Activated naive CD4-positive, alpha-beta T cell treated with anti-CD3 and anti-CD28 coated beads for 36 hours (primary cell): ENCODE results near the gene DUOX2. TPM values are rescaled to one million over a fixed set of nuclear protein-coding genes. Genes with fewer than 3 reads are reported as not detected.
A peak's percentile ranks its signal among the peaks of the same experiment; 100 is the strongest.

Experiments used
- CTCF ChIA-PET: fragments of 350-600 bp; sonication (Branson Sonifier 250); formaldehyde crosslinking; loops from one replicate; lab custom pipeline; 2021; ENCODE audit warnings: antibody characterized with exemption; lab: Charles Lee
- DNase-seq: peaks from one replicate; pipeline ENCODE4 v3.0.0-alpha.2; 2020
- H3K27ac Mint-ChIP-seq: one replicate; pipeline ENCODE4 v1.8.0; 2021; ENCODE audit warnings: mild to moderate bottlenecking, mixed read lengths
- H3K27me3 Mint-ChIP-seq: one replicate; pipeline ENCODE4 v1.8.0; 2021; ENCODE audit warnings: low read depth, mixed read lengths
- H3K36me3 Mint-ChIP-seq: one replicate; pipeline ENCODE4 v1.8.0; 2021; ENCODE audit warnings: low read depth, mixed read lengths
- H3K4me1 Mint-ChIP-seq: one replicate; pipeline ENCODE4 v1.8.0; 2021; ENCODE audit warnings: low read depth, mixed read lengths
- H3K4me3 Mint-ChIP-seq: one replicate; pipeline ENCODE4 v1.8.0; 2021; ENCODE audit warnings: mild to moderate bottlenecking, moderate library complexity, mixed read lengths
- H3K9me3 Mint-ChIP-seq: one replicate; pipeline ENCODE4 v1.8.0; 2021; ENCODE audit warnings: mixed read lengths
- intact Hi-C: fragments of 100-400 bp; cut with micrococcal nuclease; formaldehyde crosslinking; loops from one replicate; pipeline ENCODE4 v1.15.1; 2023
- total RNA-seq, 2 experiments: library from RNA; stranded (reverse); gene quantifications; one replicate each; pipeline ENCODE4 v1.2.3, GENCODE V29; 2021

Gene DUOX2
- total RNA-seq, 2 experiments from 2014 or later = not detected

GRCh38 chr15:45116006-45116481 is 2.1 kb upstream of the DUOX2 start:
- no peak for DNase-seq
- peaks cover 45% of the 10 kb centered on the region for H3K4me1 Mint-ChIP-seq
- H3K27ac Mint-ChIP-seq = no peak overlapping the region
- H3K4me3 Mint-ChIP-seq = no peak overlapping the region
- no peaks in the 10 kb centered on the region for H3K9me3 Mint-ChIP-seq
- no peaks in the 10 kb centered on the region for H3K36me3 Mint-ChIP-seq
- H3K27me3 Mint-ChIP-seq = peaks cover 70% of the 10 kb centered on the region
- intact Hi-C loops = loop anchor here (2.0 to 5.0 kb wide), 2 partner anchors 94 to 147 kb away; partner anchors contain the start of gene SORD
- CTCF ChIA-PET = interaction anchor here (1.1 to 2.1 kb wide), 2 partner anchors 15 to 19 kb away, joined by 5 to 6 read pairs; no protein-coding TSS in a partner anchor

- Mint-ChIP-seq H3K9me3 (no peaks in the 10 kb centered on the region), H3K4me1 (peaks cover 48% of the 10 kb centered on the region), H3K27ac (no peak overlapping the region), H3K27me3 (peaks cover 70% of the 10 kb centered on the region), H3K36me3 (no peaks in the 10 kb centered on the region), H3K4me3 (no peak overlapping the region)
- intact Hi-C loops = loop anchor here (5.0 kb wide), 1 partner anchor 93 kb away; the partner anchor contains the start of gene SORD
- no peak for DNase-seq
- CTCF ChIA-PET = interaction anchor here (1.1 to 2.1 kb wide), 2 partner anchors 16 to 18 kb away, joined by 5 to 6 read pairs; no protein-coding TSS in a partner anchor
Measured at GRCh38 chr15:45115312-45115820, 1.4 kb upstream of the DUOX2 start.

GRCh38 chr15:45114751-45115085 is 746 bp upstream of the DUOX2 start:
- no peak overlapping the region for H3K27ac Mint-ChIP-seq
- no peak for DNase-seq
- intact Hi-C loops = loop anchor here (5.0 kb wide), 1 partner anchor 92 kb away; the partner anchor contains the start of gene SORD

GRCh38 chr15:45113380-45113990 is 487 bp downstream of the DUOX2 start:
- CTCF ChIA-PET = interaction anchor here (0.8 to 1.6 kb wide), 3 partner anchors 13 to 261 kb away, joined by 3 to 5 read pairs (median 3); no protein-coding TSS in a partner anchor
- Mint-ChIP-seq H3K4me3 (no peak overlapping the region), H3K9me3 (no peaks in the 10 kb centered on the region), H3K4me1 (peaks cover 48% of the 10 kb centered on the region), H3K27ac (no peak overlapping the region), H3K36me3 (no peaks in the 10 kb centered on the region), H3K27me3 (peaks cover 79% of the 10 kb centered on the region)
- intact Hi-C loops = no loop called here
- no peak for DNase-seq

More at GRCh38 chr15:45114751-45115085, 746 bp upstream of the DUOX2 start:
- peaks cover 77% of the 10 kb centered on the region for H3K27me3 Mint-ChIP-seq
- H3K9me3 Mint-ChIP-seq = no peaks in the 10 kb centered on the region
- H3K4me3 Mint-ChIP-seq = no peak overlapping the region
- H3K36me3 Mint-ChIP-seq = no peaks in the 10 kb centered on the region
- CTCF ChIA-PET = interaction anchor here (2.1 kb wide), 1 partner anchor 17 kb away, joined by 6 read pairs; no protein-coding TSS in a partner anchor
- peaks cover 48% of the 10 kb centered on the region for H3K4me1 Mint-ChIP-seq

DNA sequence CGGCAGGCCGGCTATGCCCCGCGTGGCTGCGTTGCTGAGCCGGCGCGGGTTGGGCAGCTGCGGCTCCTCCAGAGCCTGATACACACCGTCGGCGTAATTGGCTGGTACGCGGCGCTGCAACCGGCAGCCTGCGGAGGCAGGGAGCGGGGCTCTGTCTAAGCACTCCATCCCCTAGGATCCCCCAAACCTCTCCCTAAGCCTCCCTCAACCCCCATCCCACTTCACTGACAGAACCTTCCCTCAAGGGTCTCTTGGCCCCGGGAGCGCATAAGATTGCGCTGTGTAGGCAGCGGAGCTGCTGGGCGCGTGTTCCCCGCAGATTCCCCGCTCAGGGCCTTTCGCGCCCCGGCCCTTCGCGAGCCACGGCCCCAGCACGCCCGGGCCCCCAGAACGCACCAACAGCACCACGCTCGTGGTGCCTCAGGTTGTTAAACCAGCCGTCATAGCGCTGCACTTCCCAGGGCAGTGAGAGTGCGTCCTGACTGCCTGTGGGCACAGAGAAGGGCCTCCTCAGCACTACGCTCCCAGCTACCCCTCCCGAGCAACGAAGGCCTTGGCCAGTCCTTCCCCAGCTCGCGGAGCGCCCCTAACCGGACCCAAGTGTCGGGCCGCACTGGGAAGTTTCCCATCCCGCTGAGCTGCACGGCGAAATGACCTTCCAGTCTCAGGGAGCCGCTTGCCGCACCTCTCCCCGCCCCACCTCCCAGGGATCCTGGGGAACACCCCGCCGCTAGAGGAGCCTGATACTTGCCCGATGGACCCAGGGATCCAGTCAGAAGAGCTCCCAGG is 1.2 kb downstream of the DUOX2 start:
- intact Hi-C loops = no loop called here
- DNase-seq = no peak
- H3K9me3 Mint-ChIP-seq = no peaks in the 10 kb centered on the region
- CTCF ChIA-PET = interaction anchor here (0.8 to 1.6 kb wide), 3 partner anchors 14 to 261 kb away, joined by 3 to 5 read pairs (median 3); no protein-coding TSS in a partner anchor
- no peak overlapping the region for H3K27ac Mint-ChIP-seq
- no peaks in the 10 kb centered on the region for H3K36me3 Mint-ChIP-seq
- peaks cover 74% of the 10 kb centered on the region for H3K27me3 Mint-ChIP-seq
- peaks cover 46% of the 10 kb centered on the region for H3K4me1 Mint-ChIP-seq
- peak overlapping the region; percentile 38 for H3K4me3 Mint-ChIP-seq

DNA sequence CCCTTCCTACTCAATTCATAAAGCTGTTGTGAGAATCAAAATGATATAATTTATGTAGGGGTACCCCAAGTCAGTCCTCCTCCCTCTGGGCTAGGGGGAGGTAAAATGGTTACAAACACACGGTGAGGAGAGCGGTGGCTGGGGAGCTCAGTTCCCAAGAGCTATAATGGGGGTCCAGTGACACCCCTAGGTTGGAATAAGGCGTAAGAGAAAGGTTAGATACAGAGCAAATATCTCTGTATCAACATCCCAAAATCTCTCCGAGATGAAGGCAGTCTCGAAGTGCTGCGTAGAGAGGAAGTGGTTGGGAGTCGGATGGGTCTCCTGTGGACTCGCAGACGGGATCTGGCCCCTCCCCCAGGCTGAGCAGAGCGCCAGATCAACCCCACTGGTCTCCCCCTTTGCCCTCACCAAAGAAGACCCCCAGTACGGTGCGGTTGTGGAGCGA is 1.8 kb downstream of the DUOX2 start:
- intact Hi-C loops = no loop called here
- H3K4me3 Mint-ChIP-seq = peak overlapping the region; percentile 38
- H3K36me3 Mint-ChIP-seq = no peaks in the 10 kb centered on the region
- H3K27me3 Mint-ChIP-seq = peaks cover 70% of the 10 kb centered on the region
- no peak for DNase-seq
- no peak overlapping the region for H3K27ac Mint-ChIP-seq
- CTCF ChIA-PET = interaction anchor here (0.8 kb wide), 1 partner anchor 92 kb away, joined by 3 read pairs; no protein-coding TSS in a partner anchor
- H3K9me3 Mint-ChIP-seq = no peaks in the 10 kb centered on the region
- H3K4me1 Mint-ChIP-seq = peaks cover 40% of the 10 kb centered on the region

DNA sequence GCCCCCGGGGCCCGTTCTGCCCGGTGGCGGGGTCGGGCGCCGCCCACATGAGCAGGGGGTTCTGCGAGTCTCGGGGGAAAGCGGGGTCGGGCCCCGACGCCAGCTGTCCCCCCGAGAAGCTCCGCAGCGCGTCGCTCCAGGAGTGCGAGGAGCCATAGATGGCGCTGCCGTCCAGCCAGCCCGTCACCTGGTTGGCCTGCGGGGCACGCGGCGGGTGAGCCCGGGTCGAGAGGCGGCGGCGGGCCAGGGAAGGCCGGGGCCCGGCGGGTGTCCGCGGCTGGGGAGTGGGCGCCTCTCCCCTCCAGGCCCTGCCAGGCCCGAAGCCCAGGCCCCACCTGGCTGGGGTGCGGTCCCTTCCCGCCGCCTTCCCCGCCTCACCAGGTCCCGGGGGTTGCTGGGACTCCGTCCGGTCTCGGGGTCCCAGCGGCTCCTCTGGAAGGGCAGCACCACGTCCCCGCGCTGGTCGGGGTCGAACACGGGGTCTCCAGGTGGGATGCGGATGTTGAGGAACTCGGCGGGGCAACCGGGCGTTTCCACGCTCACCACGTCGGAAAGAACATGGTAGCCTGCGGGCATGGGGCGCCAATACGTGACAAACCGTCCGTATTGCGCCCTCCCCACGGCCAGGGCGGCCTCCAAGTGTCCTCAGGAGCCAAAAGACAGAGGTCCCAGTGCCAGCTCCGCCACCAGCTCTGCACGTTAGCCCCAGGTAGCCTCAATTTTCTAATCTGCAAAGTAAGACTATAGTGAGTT is 2.4 kb downstream of the DUOX2 start:
- Mint-ChIP-seq H3K27me3 (peaks cover 68% of the 10 kb centered on the region), H3K27ac (no peak overlapping the region), H3K36me3 (no peaks in the 10 kb centered on the region), H3K4me1 (peaks cover 36% of the 10 kb centered on the region), H3K4me3 (no peak overlapping the region), H3K9me3 (no peaks in the 10 kb centered on the region)
- DNase-seq = no peak
- intact Hi-C loops = no loop called here
- CTCF ChIA-PET = no interaction called here

DNA sequence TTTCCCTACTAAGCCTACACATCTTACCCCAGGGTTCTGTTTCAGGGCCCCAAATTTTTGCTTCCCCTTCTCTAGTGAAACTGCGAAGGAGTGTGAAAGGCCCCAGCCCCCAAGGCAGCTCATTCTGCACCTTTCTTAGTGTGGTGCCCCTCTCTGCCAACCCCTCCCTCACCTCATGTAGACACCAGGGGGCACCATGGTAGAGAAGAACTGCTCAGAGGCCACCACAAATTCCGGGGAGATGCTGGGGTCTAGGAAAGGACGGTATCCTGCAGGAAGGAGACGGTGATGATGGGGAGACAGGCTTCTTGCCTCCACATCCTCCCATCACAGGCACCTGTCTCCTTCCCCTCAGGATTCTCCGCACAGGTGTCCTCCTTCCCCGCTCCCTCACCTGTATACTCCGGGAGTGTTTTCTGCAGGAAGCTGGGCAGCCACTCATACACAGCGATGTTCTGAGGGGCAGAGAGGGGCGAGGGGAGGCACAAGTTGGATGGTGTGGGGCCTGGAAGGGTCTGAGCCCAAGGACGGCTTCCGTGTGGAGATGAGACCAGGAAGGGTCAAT is 3.6 kb downstream of the DUOX2 start:
- CTCF ChIA-PET = interaction anchor here (0.7 to 1.1 kb wide), 2 partner anchors 8 to 13 kb away, joined by 3 to 4 read pairs; no protein-coding TSS in a partner anchor
- Mint-ChIP-seq H3K4me3 (no peak overlapping the region), H3K9me3 (no peaks in the 10 kb centered on the region), H3K4me1 (peaks cover 32% of the 10 kb centered on the region), H3K36me3 (no peaks in the 10 kb centered on the region), H3K27me3 (peaks cover 56% of the 10 kb centered on the region), H3K27ac (no peak overlapping the region)
- intact Hi-C loops = no loop called here
- DNase-seq = no peak

- Mint-ChIP-seq H3K36me3 (no peaks in the 10 kb centered on the region), H3K4me3 (no peak overlapping the region), H3K9me3 (no peaks in the 10 kb centered on the region), H3K27me3 (peaks cover 33% of the 10 kb centered on the region), H3K4me1 (peaks cover 16% of the 10 kb centered on the region), H3K27ac (no peak overlapping the region)
- CTCF ChIA-PET = no interaction called here
- intact Hi-C loops = no loop called here
- no peak for DNase-seq
Measured at GRCh38 chr15:45107941-45108630, 5.9 kb downstream of the DUOX2 start.

- H3K4me1 Mint-ChIP-seq = peaks cover 4% of the 10 kb centered on the region
- intact Hi-C loops = no loop called here
- peaks cover 19% of the 10 kb centered on the region for H3K27me3 Mint-ChIP-seq
- DNase-seq = no peak
- CTCF ChIA-PET = interaction anchor here (2.1 kb wide), 1 partner anchor 12 kb away, joined by 16 read pairs; no protein-coding TSS in a partner anchor
- no peaks in the 10 kb centered on the region for H3K36me3 Mint-ChIP-seq
- H3K4me3 Mint-ChIP-seq = no peak overlapping the region
- no peak overlapping the region for H3K27ac Mint-ChIP-seq
- no peaks in the 10 kb centered on the region for H3K9me3 Mint-ChIP-seq
Measured at GRCh38 chr15:45106002-45106790, 7.8 kb downstream of the DUOX2 start.
